Upper lobe of left lung (tissue), 4 donors: Measurements from ENCODE around the gene CASQ2.

Experiments
- CTCF ChIP-seq, 6 experiments: fragments of 450-650 bp in 4 of 6; fragments of 200-600 bp in 2 of 6; sonication (generic) in 2 of 6; IDR thresholded peaks; one replicate each; pipeline ENCODE4 v1.5.1; 2016 to 2019; ENCODE audit warnings: antibody characterized with exemption in 6 of 6
- POLR2AphosphoS5 ChIP-seq, 2 donors: sonication (generic); formaldehyde crosslinking; IDR thresholded peaks; one replicate each; pipeline ENCODE4 v1.5.1; 2017; ENCODE audit warnings: antibody characterized with exemption in 2 of 2

DNA sequence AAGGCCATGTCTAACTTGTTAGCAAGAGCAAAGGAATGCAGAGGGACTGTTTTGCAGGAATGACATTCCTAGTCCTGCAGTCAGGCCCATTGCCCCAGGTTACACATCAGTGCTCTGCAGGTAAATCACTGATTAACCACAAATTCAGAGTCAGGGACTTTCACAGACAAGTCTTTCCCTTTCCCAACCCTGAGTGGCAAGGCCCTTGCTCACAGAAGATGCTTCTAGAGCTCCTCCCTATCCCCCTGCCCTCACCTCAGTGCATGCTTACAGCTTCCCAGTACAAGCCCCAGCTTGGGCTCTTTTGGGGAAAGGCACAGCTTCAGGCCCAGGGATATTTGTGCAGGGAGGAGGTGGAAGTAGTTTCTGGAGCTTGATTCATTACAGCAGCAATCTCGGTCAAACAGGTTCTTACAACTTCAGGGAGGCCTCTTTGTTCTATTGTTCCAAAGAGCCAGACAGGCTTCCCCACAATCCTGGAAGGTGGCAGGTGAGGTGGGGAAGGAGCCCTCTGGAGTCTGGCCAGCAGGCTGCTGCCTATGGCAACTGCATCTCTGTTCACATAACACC is 53.9 kb downstream of the CASQ2 start:
- TF ChIP-seq CTCF (IDR thresholded peaks at IDR 0.05) (no peak), POLR2AphosphoS5 (IDR thresholded peaks at IDR 0.05) (no peak)
